Stimulated activated CD8-positive, alpha-beta memory T cell treated with anti-CD3 and anti-CD28 coated beads, Interleukin-7, amount 100 ng/mL, for 1 hour (primary cell): ENCODE data around the gene KL.

Source experiments
- DNase-seq, 2 donors: peaks; one replicate each; pipeline ENCODE4 v3.0.0-alpha.2; 2020; ENCODE audit warnings: low read depth in 2 of 2

Gene KL

GRCh38 chr13:33110713-33111413 lies 94.6 kb downstream of the KL start:
- no peak for DNase-seq

- no peak for DNase-seq
Observed at GRCh38 chr13:33111414-33112110, 95.3 kb downstream of the KL start.

- DNase-seq: no peak
Observed at GRCh38 chr13:33112766-33113165, 96.5 kb downstream of the KL start.

GRCh38 chr13:33114146-33114545 lies 97.9 kb downstream of the KL start:
- DNase-seq: no peak

GRCh38 chr13:33115274-33115673 lies 99.1 kb downstream of the KL start:
- DNase-seq: no peak
